Measurements from ENCODE around the gene OR52K1.

DNA sequence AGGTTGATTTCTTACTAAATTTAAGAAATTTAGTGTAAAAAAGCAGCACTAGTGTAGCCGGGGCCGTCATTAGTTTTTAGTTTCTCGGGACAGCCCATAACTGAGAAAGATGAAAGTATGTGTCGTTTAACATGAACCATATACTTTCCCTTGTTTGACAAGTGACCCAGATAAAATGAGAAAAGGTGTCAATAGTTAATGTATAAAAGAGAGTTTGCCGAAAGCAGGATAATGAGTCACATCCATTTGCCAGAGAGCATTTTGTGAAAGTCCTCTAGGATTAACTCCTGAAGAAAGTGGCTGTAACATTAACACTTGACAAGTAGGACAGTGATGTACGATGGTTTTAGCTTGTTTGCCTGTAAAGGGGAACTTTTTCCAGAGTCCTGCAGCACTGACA lies 13.5 kb downstream of the OR52K1 start:
- TF ChIP-seq CTCF (IDR thresholded peaks at IDR 0.05) (no peak), POLR2A (IDR thresholded peaks at IDR 0.05) (no peak)
